ENCODE data around the gene SLC35E4. TPM values are rescaled to one million over a fixed set of nuclear protein-coding genes. Genes with fewer than 3 reads are reported as not detected.

SLC35E4 gene
- total RNA-seq, 4 donors from 2014 or later: 8.5 to 19.3 (median 10.9) TPM

- DNase-seq: no peak
- H3K27me3 ChIP-seq: no peaks in the 10 kb centered on the region
- H3K4me1 ChIP-seq: peaks cover 59 to 63% of the 10 kb centered on the region in 2 donors
- in situ Hi-C loops (cut with MboI; ENCODE audit: low sequenced_read_pairs in 4 of 4): loop anchor here (10.0 to 25.0 kb wide), 4 partner anchors 57 to 287 kb away; partner anchors contain the start of gene OSBP2 (in 1 of the 4)
- no peak for TF ChIP-seq POLR2A (IDR thresholded peaks at IDR 0.05)
- TF ChIP-seq CTCF (IDR thresholded peaks at IDR 0.05 in 4 of 5, conservative IDR thresholded peaks at IDR 0.05 in 1 of 5): no peak
- H3K9me3 ChIP-seq: no peaks in the 10 kb centered on the region
- peak overlapping the region in 3 of 4 donors; percentile 67 to 87 (median 68) for H3K4me3 ChIP-seq
- ATAC-seq: no peak
- intact Hi-C loops (cut with DNase I; ENCODE audit: low total_unique reads): no loop called here
- H3K27ac ChIP-seq: peak overlapping the region; percentile 95 to 99 (median 98)
- no peaks in the 10 kb centered on the region for H3K36me3 ChIP-seq
Observed at GRCh38 chr22:30637701-30638114, 2.1 kb downstream of the SLC35E4 start.

- no peaks in the 10 kb centered on the region for H3K9me3 ChIP-seq
- intact Hi-C loops (cut with DNase I; ENCODE audit: low total_unique reads): no loop called here
- TF ChIP-seq CTCF (IDR thresholded peaks at IDR 0.05 in 4 of 5, conservative IDR thresholded peaks at IDR 0.05 in 1 of 5) (no peak), POLR2A (IDR thresholded peaks at IDR 0.05) (no peak)
- ATAC-seq (no peak), DNase-seq (no peak)
- H3K36me3 ChIP-seq: no peaks in the 10 kb centered on the region
- peak overlapping the region; percentile 95 to 99 (median 98) for H3K27ac ChIP-seq
- H3K4me1 ChIP-seq: peaks cover 73% of the 10 kb centered on the region in 2 donors
- in situ Hi-C loops (cut with MboI; ENCODE audit: low sequenced_read_pairs in 4 of 4): loop anchor here in 1 of 4 donors (25.0 kb wide), 1 partner anchor 272 kb away; no protein-coding TSS in a partner anchor
- H3K27me3 ChIP-seq: no peaks in the 10 kb centered on the region
- no peak overlapping the region for H3K4me3 ChIP-seq
Observed at GRCh38 chr22:30640361-30640760, 4.8 kb downstream of the SLC35E4 start.

- TF ChIP-seq CTCF (IDR thresholded peaks at IDR 0.05 in 4 of 5, conservative IDR thresholded peaks at IDR 0.05 in 1 of 5) (no peak), POLR2A (IDR thresholded peaks at IDR 0.05) (peak; percentile 32 to 54)
- peaks cover 73% of the 10 kb centered on the region in 2 donors for H3K4me1 ChIP-seq
- in situ Hi-C loops (cut with MboI; ENCODE audit: low sequenced_read_pairs in 4 of 4): loop anchor here in 1 of 4 donors (25.0 kb wide), 1 partner anchor 271 kb away; no protein-coding TSS in a partner anchor
- H3K36me3 ChIP-seq: no peaks in the 10 kb centered on the region
- ATAC-seq: peak; percentile 86 to 88
- peak; percentile 71 to 90 for DNase-seq
- H3K9me3 ChIP-seq: no peaks in the 10 kb centered on the region
- H3K4me3 ChIP-seq: no peak overlapping the region
- no peaks in the 10 kb centered on the region for H3K27me3 ChIP-seq
- intact Hi-C loops (cut with DNase I; ENCODE audit: low total_unique reads): no loop called here
- peak overlapping the region; percentile 95 to 99 (median 98) for H3K27ac ChIP-seq
Observed at GRCh38 chr22:30640839-30641430, 5.4 kb downstream of the SLC35E4 start.

GRCh38 chr22:30643055-30643875 lies 7.7 kb downstream of the SLC35E4 start:
- H3K27me3 ChIP-seq: no peaks in the 10 kb centered on the region
- H3K4me1 ChIP-seq: peaks cover 53 to 54% of the 10 kb centered on the region in 2 donors
- TF ChIP-seq POLR2A (IDR thresholded peaks at IDR 0.05) (no peak), CTCF (IDR thresholded peaks at IDR 0.05 in 4 of 5, conservative IDR thresholded peaks at IDR 0.05 in 1 of 5) (no peak)
- no peak overlapping the region for H3K4me3 ChIP-seq
- H3K9me3 ChIP-seq: no peaks in the 10 kb centered on the region
- DNase-seq (peak in 1 of 2 donors; percentile 67), ATAC-seq (peak in 1 of 2 donors; percentile 25)
- in situ Hi-C loops (cut with MboI; ENCODE audit: low sequenced_read_pairs in 4 of 4) (loop anchor here in 1 of 4 donors (25.0 kb wide), 1 partner anchor 269 kb away; no protein-coding TSS in a partner anchor), intact Hi-C loops (cut with DNase I; ENCODE audit: low total_unique reads) (no loop called here)
- H3K36me3 ChIP-seq: no peaks in the 10 kb centered on the region
- peak overlapping the region; percentile 95 to 99 (median 98) for H3K27ac ChIP-seq

Measured in gastrocnemius medialis (tissue), 4 donors.